ENCODE results near the gene RIC3.

- TF ChIP-seq CTCF (IDR thresholded peaks at IDR 0.05 in 2 of 3, conservative IDR thresholded peaks at IDR 0.05 in 1 of 3; ENCODE audit: borderline replicate concordance in 1 of 3, insufficient read depth in 1 of 3, low read depth in 2 of 3, low read length in 2 of 3): no peak
- TF ChIP-seq SP1 (IDR thresholded peaks at IDR 0.05; ENCODE audit: low read depth): no peak
Observed at GRCh38 chr11:8060146-8060719, 108.6 kb downstream of the RIC3 start.
